OCI-M1 (cell line): ENCODE measurements around the gene CPNE4.
"Not testable (repeated sequence)": the region's sequence is repeated elsewhere in the genome, so short reads cannot be mapped to it uniquely, and the experiment has no call there.

ENCODE experiments used
- DNase-seq: peaks from one replicate; lab custom pipeline; 2025; lab: John Stamatoyannopoulos, UW

The CPNE4 gene

DNA sequence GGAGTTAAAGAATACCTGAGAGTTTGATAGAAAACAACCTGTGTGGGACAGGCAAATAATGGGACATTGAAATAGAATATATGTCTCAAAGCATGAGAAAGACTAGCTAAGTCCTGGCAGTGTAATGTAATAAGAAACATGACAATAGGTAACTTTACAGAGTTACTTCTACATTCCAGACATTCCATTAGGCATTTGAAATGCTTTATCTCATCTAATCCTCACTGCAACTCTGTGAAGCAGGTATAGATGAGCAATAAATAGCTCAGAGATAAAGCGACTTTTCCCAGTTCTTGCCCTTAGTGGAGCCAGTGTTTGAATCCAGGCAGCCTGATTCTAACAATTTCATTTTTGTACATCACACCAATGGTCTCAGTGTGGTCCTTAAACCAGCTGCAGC is 76.8 kb downstream of the CPNE4 start:
- no peak for DNase-seq

- DNase-seq = no peak
These were observed 77.3 kb downstream of the CPNE4 start for GRCh38 chr3:131957511-131957910.

DNA sequence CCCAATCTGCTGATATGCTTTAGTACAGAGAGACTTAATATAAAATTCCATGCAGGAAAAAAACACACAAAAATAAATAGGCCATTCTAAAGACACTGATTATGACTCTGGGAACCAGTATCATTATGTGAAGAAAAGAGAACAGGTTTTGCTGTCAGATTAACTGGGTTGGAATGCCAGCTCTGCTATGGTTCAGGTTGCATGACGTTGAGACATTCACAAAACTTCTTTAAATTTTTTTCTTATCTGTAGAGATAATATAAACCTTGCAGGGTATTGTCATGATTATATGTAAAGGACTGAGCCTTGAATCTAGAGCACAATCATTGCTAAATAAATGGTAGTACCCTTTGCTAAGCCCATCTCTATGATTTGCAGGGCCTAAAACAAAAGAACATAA is 86.0 kb downstream of the CPNE4 start:
- DNase-seq = no peak

GRCh38 chr3:131944676-131945075 is 90.1 kb downstream of the CPNE4 start:
- no peak for DNase-seq

- DNase-seq = no peak
These were observed 101.1 kb downstream of the CPNE4 start for GRCh38 chr3:131933665-131934064.

- no peak for DNase-seq
These were observed 106.2 kb downstream of the CPNE4 start for GRCh38 chr3:131928593-131928992.

GRCh38 chr3:131925571-131925970 is 109.2 kb downstream of the CPNE4 start:
- DNase-seq = no peak

GRCh38 chr3:131922356-131922755 is 112.5 kb downstream of the CPNE4 start:
- DNase-seq = no peak

- DNase-seq = no peak
These were observed 117.8 kb downstream of the CPNE4 start for GRCh38 chr3:131917006-131917405.

DNA sequence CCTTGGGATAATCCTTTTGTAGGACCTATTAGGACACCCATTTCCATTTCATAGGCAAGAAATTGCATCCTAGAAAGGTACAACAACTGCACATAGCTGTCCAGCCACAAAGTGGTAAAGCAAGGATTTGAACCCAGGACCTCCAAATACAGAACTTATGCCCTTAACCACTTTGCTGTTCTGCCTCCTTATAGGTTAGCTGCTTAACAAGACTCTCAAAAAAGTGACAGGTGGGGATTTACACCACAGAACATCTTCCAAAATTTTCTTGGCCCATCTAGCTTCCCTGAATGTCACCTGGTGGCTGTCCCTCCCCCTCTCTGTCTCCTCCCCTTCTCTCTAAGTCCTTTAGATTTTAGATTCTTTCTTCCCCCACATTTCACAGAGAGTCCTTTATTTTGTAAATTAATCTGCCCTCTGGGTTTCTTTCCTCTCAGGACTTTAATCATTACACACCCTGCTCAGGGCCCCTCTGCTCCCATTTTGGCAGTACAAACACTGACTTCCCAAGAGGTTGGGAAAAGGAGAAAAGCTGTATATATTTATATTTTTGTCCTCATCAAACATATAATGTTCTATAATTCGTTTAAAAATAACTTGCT is 120.6 kb downstream of the CPNE4 start:
- no peak for DNase-seq

DNA sequence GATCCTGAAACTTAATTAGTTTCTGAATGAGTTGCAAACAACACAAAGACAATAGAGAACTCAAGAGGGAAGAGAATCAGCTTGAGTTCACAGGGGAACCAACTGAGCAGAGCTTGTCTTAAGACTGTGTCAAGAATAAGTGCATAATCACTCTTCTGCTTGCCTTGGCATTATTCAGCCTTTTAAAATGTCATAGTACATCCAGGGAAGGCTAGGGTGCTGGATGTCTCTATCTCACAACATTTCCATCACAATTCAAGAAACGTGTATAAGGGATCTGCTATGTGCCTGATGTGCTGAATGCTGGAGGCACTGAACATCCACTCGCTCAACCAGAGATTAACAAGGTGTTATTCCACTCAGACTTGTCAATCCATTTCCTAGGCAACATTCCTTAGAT is 122.6 kb downstream of the CPNE4 start:
- DNase-seq = no peak

GRCh38 chr3:131907796-131908195 is 127.0 kb downstream of the CPNE4 start:
- DNase-seq = no peak

DNA sequence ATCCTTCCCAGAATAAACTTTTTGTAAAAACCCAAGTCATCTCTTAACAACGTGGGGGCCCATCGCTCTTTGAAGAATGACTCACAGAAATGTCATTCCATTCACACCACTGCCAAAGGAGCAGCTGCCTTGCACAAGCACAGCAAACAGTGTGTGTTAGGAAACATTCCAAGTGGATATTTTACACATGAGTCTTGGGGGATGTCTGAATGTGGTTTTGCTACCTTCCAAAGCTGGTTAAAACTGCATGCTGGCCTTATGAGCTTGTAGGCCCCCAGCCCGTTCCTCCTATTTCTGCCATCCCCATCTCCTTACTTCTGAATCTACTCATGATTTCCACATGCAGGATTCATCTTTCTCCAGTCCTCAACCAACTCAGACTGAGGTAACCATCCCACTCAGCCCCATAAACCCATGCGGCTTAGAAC is 130.8 kb downstream of the CPNE4 start:
- DNase-seq = no peak

GRCh38 chr3:131901686-131902085 is 133.1 kb downstream of the CPNE4 start:
- DNase-seq = no peak

DNA sequence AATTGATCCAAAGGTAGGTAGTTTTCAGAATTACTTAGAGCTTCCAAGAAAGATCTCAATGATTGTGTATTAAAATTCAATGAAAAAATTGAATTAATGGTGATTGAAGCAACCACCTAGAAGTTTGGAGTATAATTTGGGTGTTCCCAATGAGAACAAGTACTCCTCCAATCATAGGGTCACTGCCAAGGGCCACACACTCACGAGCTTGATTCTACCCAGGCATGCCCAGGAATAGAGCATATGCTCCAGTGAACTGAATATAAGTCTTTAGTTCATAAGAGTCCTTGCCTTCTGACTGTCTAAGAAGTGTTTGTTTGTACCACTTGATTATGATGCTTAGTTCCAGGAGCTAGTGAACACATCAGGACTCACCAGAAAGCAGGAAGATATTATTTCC is 133.9 kb downstream of the CPNE4 start:
- DNase-seq = no peak

- DNase-seq = no peak
These were observed 135.8 kb downstream of the CPNE4 start for GRCh38 chr3:131899021-131899420.

GRCh38 chr3:131898346-131898745 is 136.5 kb downstream of the CPNE4 start:
- DNase-seq = no peak

- no peak for DNase-seq
These were observed 138.5 kb downstream of the CPNE4 start for GRCh38 chr3:131896285-131896684.

DNA sequence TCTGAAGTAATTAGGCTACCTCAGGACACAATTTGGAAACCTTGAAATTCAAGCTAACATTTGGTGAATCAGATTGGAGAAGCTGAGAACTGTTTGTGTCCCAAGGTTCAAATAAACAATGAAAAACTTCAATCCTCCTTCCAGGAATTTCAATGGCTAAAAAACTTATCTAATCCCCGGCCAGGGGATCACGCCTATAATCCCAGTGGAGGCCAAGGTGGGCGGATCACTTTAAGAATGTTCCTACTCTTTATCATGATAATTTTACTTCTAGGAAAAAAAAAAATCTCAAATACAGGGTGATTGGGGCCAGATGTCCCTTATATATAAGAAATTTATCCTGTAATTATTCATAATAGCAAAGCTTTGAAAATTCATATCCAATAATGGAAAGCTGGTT is 139.0 kb downstream of the CPNE4 start:
- no peak for DNase-seq

- DNase-seq = no peak
These were observed 142.5 kb downstream of the CPNE4 start for GRCh38 chr3:131892331-131892730.

DNA sequence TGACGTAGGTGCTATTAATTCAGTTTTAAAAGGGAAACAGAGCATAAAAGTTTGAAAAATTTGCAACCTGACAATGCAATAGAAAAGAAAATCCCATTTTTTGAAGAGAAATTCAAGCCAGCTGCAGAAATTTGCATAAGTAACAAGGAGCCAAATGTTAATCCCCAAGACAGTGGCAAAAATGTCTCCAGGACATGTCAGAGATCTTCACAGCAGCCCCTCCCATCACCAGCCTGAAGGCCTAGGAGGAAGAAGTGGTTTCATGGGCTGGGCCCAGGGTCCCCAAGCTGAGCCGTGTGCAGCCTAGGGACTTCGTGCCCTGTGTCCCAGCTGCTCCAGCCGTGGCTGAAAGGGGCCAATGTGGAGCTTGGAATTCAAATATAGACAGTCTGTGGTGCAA is 148.9 kb downstream of the CPNE4 start:
- DNase-seq = not testable (repeated sequence)

GRCh38 chr3:131883711-131884407 is 151.0 kb downstream of the CPNE4 start:
- DNase-seq = no peak

GRCh38 chr3:131883086-131883485 is 151.7 kb downstream of the CPNE4 start:
- DNase-seq = no peak

- DNase-seq = no peak
These were observed 153.0 kb downstream of the CPNE4 start for GRCh38 chr3:131881777-131882176.
